ENCODE results near the gene PCOLCE2.

PCOLCE2 gene

DNA sequence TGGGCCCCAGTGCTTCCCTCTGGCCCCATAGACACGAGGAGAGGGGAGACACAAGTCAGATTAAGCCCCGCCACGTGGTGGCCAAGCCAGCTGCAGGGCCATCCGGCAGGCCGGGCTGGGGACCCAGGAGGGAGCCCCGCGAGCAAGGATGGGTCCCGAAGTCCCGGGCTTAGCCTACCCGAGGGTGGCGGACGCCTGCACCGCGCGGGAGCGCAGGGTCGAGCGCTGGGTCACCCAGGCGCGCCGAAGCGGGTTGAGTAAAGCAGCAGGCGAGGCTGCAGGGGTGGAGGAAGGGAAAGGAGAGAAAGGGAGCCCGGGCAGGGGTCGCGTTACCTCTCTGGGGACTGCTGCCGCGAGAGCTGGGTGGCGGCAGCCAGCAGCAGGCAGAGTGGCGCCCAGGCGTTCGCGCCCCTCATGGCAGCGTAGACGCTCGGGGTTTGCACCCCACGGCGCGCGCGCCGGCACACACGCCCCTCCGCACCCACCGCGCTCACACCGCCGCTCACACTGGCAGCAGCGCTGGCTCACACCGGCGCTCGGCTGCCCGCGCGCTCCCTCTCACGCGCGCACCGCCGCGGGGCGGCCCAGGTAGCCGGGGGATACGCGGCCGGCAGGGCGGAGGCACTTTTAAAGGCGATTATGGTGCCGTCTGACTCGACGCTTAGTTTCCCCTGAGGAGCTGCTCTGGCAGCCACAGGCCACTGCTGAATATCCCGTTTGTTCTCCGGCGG, at the start of gene PCOLCE2:
TSS of gene PCOLCE2 (minus strand) at position 603 of the 731 bp plus-strand sequence. CDS start at position 416, 187 bp downstream.
- H3K4me1 ChIP-seq (ENCODE audit: control insufficient read depth, insufficient read depth, low read length), result peaks cover 13% of the 10 kb centered on the region; the same call in 1 of the 2 replicates
- H3K27me3 ChIP-seq (ENCODE audit: control insufficient read depth, insufficient read depth, low read length), result peaks cover 13% of the 10 kb centered on the region
- H3K36me3 ChIP-seq (ENCODE audit: control insufficient read depth, insufficient read depth, low read length), result no peaks in the 10 kb centered on the region
- peak within 1 kb of the TSS; percentile 67 for H3K4me3 ChIP-seq (ENCODE audit: low read depth, low read length)
- H3K9me3 ChIP-seq (ENCODE audit: control insufficient read depth, insufficient read depth, low read depth, low read length), result no peaks in the 10 kb centered on the region
- H3K27ac ChIP-seq (ENCODE audit: low read depth, low read length), result peak within 1 kb of the TSS; percentile 20; the same call in 1 of the 2 replicates
- H3K9ac ChIP-seq (ENCODE audit: low read length), result peak within 1 kb of the TSS; percentile 81

GRCh38 chr3:142935963-142936362, 47.1 kb upstream of the PCOLCE2 start:
- H3K27ac ChIP-seq (ENCODE audit: low read depth, low read length), result no peak overlapping the region
- H3K9ac ChIP-seq (ENCODE audit: low read length), result no peak overlapping the region
- no peaks in the 10 kb centered on the region for H3K27me3 ChIP-seq (ENCODE audit: control insufficient read depth, insufficient read depth, low read length)
- H3K9me3 ChIP-seq (ENCODE audit: control insufficient read depth, insufficient read depth, low read depth, low read length), result 0 out of 2 replicates have a peak, but pooled peaks cover 3% of the 10 kb centered on the region
- H3K4me3 ChIP-seq (ENCODE audit: low read depth, low read length), result no peak overlapping the region
- H3K36me3 ChIP-seq (ENCODE audit: control insufficient read depth, insufficient read depth, low read length), result no peaks in the 10 kb centered on the region
- H3K4me1 ChIP-seq (ENCODE audit: control insufficient read depth, insufficient read depth, low read length), result peaks cover 11% of the 10 kb centered on the region

- Histone ChIP-seq H3K4me1 (ENCODE audit: control insufficient read depth, insufficient read depth, low read length) (peaks cover 4% of the 10 kb centered on the region; the same call in 1 of the 2 replicates), H3K27ac (ENCODE audit: low read depth, low read length) (no peak overlapping the region), H3K9me3 (ENCODE audit: control insufficient read depth, insufficient read depth, low read depth, low read length) (0 out of 2 replicates have a peak, but pooled peaks cover 3% of the 10 kb centered on the region), H3K36me3 (ENCODE audit: control insufficient read depth, insufficient read depth, low read length) (no peaks in the 10 kb centered on the region), H3K9ac (ENCODE audit: low read length) (no peak overlapping the region), H3K27me3 (ENCODE audit: control insufficient read depth, insufficient read depth, low read length) (no peaks in the 10 kb centered on the region), H3K4me3 (ENCODE audit: low read depth, low read length) (no peak overlapping the region)
These were observed 46.0 kb upstream of the PCOLCE2 start for GRCh38 chr3:142934887-142935269.

GRCh38 chr3:142934128-142934886, 45.4 kb upstream of the PCOLCE2 start:
- Histone ChIP-seq H3K36me3 (ENCODE audit: control insufficient read depth, insufficient read depth, low read length) (no peaks in the 10 kb centered on the region), H3K9me3 (ENCODE audit: control insufficient read depth, insufficient read depth, low read depth, low read length) (0 out of 2 replicates have a peak, but pooled peaks cover 3% of the 10 kb centered on the region), H3K4me3 (ENCODE audit: low read depth, low read length) (no peak overlapping the region), H3K27me3 (ENCODE audit: control insufficient read depth, insufficient read depth, low read length) (no peaks in the 10 kb centered on the region), H3K27ac (ENCODE audit: low read depth, low read length) (no peak overlapping the region), H3K4me1 (ENCODE audit: control insufficient read depth, insufficient read depth, low read length) (peaks cover 4% of the 10 kb centered on the region; the same call in 1 of the 2 replicates), H3K9ac (ENCODE audit: low read length) (no peak overlapping the region)

DNA sequence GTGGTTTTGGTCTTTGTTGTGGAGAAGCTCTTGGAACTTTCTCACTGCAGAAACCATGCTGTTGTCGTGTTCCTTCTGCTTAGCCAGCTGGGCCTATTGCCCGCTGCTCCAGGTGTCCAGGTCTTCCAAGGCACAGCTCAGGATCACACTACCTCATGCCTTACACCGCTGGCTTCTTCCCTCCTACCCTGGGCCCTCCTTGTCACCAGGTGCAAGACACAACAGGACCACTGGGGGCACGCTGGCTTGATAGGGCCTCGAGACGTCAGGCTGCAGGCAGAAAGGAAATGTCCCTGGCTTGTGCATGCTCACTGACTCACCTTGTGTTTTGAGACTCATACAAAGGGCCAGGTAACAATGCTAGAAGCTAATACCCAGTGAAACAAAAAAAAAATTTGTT, 42.3 kb upstream of the PCOLCE2 start:
- Histone ChIP-seq H3K27me3 (ENCODE audit: control insufficient read depth, insufficient read depth, low read length) (no peaks in the 10 kb centered on the region), H3K9ac (ENCODE audit: low read length) (no peak overlapping the region), H3K36me3 (ENCODE audit: control insufficient read depth, insufficient read depth, low read length) (no peaks in the 10 kb centered on the region), H3K4me1 (ENCODE audit: control insufficient read depth, insufficient read depth, low read length) (peaks cover 4% of the 10 kb centered on the region; the same call in 1 of the 2 replicates), H3K9me3 (ENCODE audit: control insufficient read depth, insufficient read depth, low read depth, low read length) (0 out of 2 replicates have a peak, but pooled peaks cover 3% of the 10 kb centered on the region), H3K27ac (ENCODE audit: low read depth, low read length) (no peak overlapping the region), H3K4me3 (ENCODE audit: low read depth, low read length) (no peak overlapping the region)

GRCh38 chr3:142930463-142930862, 41.6 kb upstream of the PCOLCE2 start:
- no peaks in the 10 kb centered on the region for H3K27me3 ChIP-seq (ENCODE audit: control insufficient read depth, insufficient read depth, low read length)
- no peak overlapping the region for H3K27ac ChIP-seq (ENCODE audit: low read depth, low read length)
- no peak overlapping the region for H3K9ac ChIP-seq (ENCODE audit: low read length)
- no peak overlapping the region for H3K4me3 ChIP-seq (ENCODE audit: low read depth, low read length)
- 0 out of 2 replicates have a peak, but pooled peaks cover 3% of the 10 kb centered on the region for H3K9me3 ChIP-seq (ENCODE audit: control insufficient read depth, insufficient read depth, low read depth, low read length)
- peaks cover 4% of the 10 kb centered on the region; the same call in 1 of the 2 replicates for H3K4me1 ChIP-seq (ENCODE audit: control insufficient read depth, insufficient read depth, low read length)
- H3K36me3 ChIP-seq (ENCODE audit: control insufficient read depth, insufficient read depth, low read length), result no peaks in the 10 kb centered on the region

GRCh38 chr3:142929890-142930289, 41.0 kb upstream of the PCOLCE2 start:
- Histone ChIP-seq H3K4me3 (ENCODE audit: low read depth, low read length) (no peak overlapping the region), H3K36me3 (ENCODE audit: control insufficient read depth, insufficient read depth, low read length) (no peaks in the 10 kb centered on the region), H3K9ac (ENCODE audit: low read length) (no peak overlapping the region), H3K27ac (ENCODE audit: low read depth, low read length) (no peak overlapping the region), H3K27me3 (ENCODE audit: control insufficient read depth, insufficient read depth, low read length) (no peaks in the 10 kb centered on the region), H3K4me1 (ENCODE audit: control insufficient read depth, insufficient read depth, low read length) (peaks cover 4% of the 10 kb centered on the region; the same call in 1 of the 2 replicates), H3K9me3 (ENCODE audit: control insufficient read depth, insufficient read depth, low read depth, low read length) (0 out of 2 replicates have a peak, but pooled peaks cover under 1% of the 10 kb centered on the region)

DNA sequence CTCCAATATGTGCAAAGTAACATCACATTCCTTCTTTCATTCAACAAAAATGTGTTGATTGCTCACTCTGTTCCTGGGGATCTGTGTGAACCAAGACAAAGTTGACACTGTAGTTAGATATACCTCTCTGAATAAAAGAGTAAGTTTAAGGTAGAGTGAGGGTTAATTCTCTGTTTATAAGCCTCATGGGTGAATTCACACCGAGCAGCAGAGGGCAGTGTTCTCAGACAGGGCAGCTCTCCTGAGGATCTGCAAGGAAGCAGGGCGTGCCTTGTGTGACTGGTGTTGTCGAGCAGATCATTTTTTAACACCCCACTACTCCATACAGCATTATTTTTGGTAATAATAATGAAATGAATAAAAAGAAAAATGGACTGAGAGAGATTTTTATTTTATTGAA, 40.2 kb upstream of the PCOLCE2 start:
- peaks cover 4% of the 10 kb centered on the region; the same call in 1 of the 2 replicates for H3K4me1 ChIP-seq (ENCODE audit: control insufficient read depth, insufficient read depth, low read length)
- H3K9me3 ChIP-seq (ENCODE audit: control insufficient read depth, insufficient read depth, low read depth, low read length), result no peaks in the 10 kb centered on the region; the same call in 1 of the 2 replicates
- H3K9ac ChIP-seq (ENCODE audit: low read length), result no peak overlapping the region

GRCh38 chr3:142926368-142926944, 37.6 kb upstream of the PCOLCE2 start:
- no peak overlapping the region for H3K4me3 ChIP-seq (ENCODE audit: low read depth, low read length)
- H3K9ac ChIP-seq (ENCODE audit: low read length), result no peak overlapping the region
- H3K9me3 ChIP-seq (ENCODE audit: control insufficient read depth, insufficient read depth, low read depth, low read length), result no peaks in the 10 kb centered on the region; the same call in 1 of the 2 replicates
- no peak overlapping the region for H3K27ac ChIP-seq (ENCODE audit: low read depth, low read length)
- no peaks in the 10 kb centered on the region for H3K27me3 ChIP-seq (ENCODE audit: control insufficient read depth, insufficient read depth, low read length)
- no peaks in the 10 kb centered on the region for H3K4me1 ChIP-seq (ENCODE audit: control insufficient read depth, insufficient read depth, low read length)
- no peaks in the 10 kb centered on the region for H3K36me3 ChIP-seq (ENCODE audit: control insufficient read depth, insufficient read depth, low read length)

More for the DNA sequence above, 40.2 kb upstream of the PCOLCE2 start:
- Histone ChIP-seq H3K4me3 (ENCODE audit: low read depth, low read length) (no peak overlapping the region), H3K27me3 (ENCODE audit: control insufficient read depth, insufficient read depth, low read length) (no peaks in the 10 kb centered on the region), H3K27ac (ENCODE audit: low read depth, low read length) (no peak overlapping the region), H3K36me3 (ENCODE audit: control insufficient read depth, insufficient read depth, low read length) (no peaks in the 10 kb centered on the region)

- Histone ChIP-seq H3K9ac (ENCODE audit: low read length) (no peak overlapping the region), H3K4me3 (ENCODE audit: low read depth, low read length) (no peak overlapping the region), H3K9me3 (ENCODE audit: control insufficient read depth, insufficient read depth, low read depth, low read length) (no peaks in the 10 kb centered on the region; the same call in 1 of the 2 replicates), H3K27me3 (ENCODE audit: control insufficient read depth, insufficient read depth, low read length) (no peaks in the 10 kb centered on the region), H3K27ac (ENCODE audit: low read depth, low read length) (no peak overlapping the region), H3K4me1 (ENCODE audit: control insufficient read depth, insufficient read depth, low read length) (no peaks in the 10 kb centered on the region), H3K36me3 (ENCODE audit: control insufficient read depth, insufficient read depth, low read length) (no peaks in the 10 kb centered on the region)
These were observed 36.3 kb upstream of the PCOLCE2 start for GRCh38 chr3:142925140-142925539.

Data from HUES6 (cell line).